Measurements from ENCODE around the gene HSPB7.

The HSPB7 gene

GRCh38 chr1:15975805-15976680 lies 41.8 kb downstream of the HSPB7 start, which contains the start of gene ZBTB17:
Gene ZBTB17 (minus strand): TSS chr1:15976101. CDS start chr1:15948495, 27,606 bp downstream.
- DNase-seq (ENCODE audit: low read depth), result peak; percentile 86

GRCh38 chr1:15975358-15975804 lies 42.5 kb downstream of the HSPB7 start:
- peak; percentile 42 for DNase-seq (ENCODE audit: low read depth)

GRCh38 chr1:15974855-15975254 lies 43.0 kb downstream of the HSPB7 start:
- DNase-seq (ENCODE audit: low read depth), result no peak

- no peak for DNase-seq (ENCODE audit: low read depth)
Measured at GRCh38 chr1:15973772-15974171, 44.1 kb downstream of the HSPB7 start.

GRCh38 chr1:15972409-15972808 lies 45.4 kb downstream of the HSPB7 start:
- DNase-seq (ENCODE audit: low read depth), result no peak

- DNase-seq (ENCODE audit: low read depth), result no peak
Measured at GRCh38 chr1:15970911-15971310, 46.9 kb downstream of the HSPB7 start.

GRCh38 chr1:15969321-15969880 lies 48.4 kb downstream of the HSPB7 start:
- no peak for DNase-seq (ENCODE audit: low read depth)

GRCh38 chr1:15968172-15968571 lies 49.7 kb downstream of the HSPB7 start:
- no peak for DNase-seq (ENCODE audit: low read depth)

GRCh38 chr1:15966956-15967344 lies 50.9 kb downstream of the HSPB7 start:
- DNase-seq (ENCODE audit: low read depth), result no peak

GRCh38 chr1:15966081-15966955 lies 51.5 kb downstream of the HSPB7 start:
- peak; percentile 70 for DNase-seq (ENCODE audit: low read depth)

GRCh38 chr1:15965228-15965767 lies 52.5 kb downstream of the HSPB7 start:
- DNase-seq (ENCODE audit: low read depth), result peak; percentile 96
